NCI-H69 (cell line): ENCODE data around the gene LEMD2.

Source experiments
- DNase-seq: peaks from one replicate; lab custom pipeline; 2025; lab: John Stamatoyannopoulos, UW

Gene LEMD2

GRCh38 chr6:33756211-33756954, 32.5 kb downstream of the LEMD2 start:
- DNase-seq, result no peak

- peak; percentile 85 for DNase-seq
Observed at GRCh38 chr6:33755070-33755869, 33.7 kb downstream of the LEMD2 start.

GRCh38 chr6:33754222-33754621, 34.7 kb downstream of the LEMD2 start:
- DNase-seq, result no peak

GRCh38 chr6:33752646-33753015, 36.3 kb downstream of the LEMD2 start:
- no peak for DNase-seq

GRCh38 chr6:33751771-33752645, 36.9 kb downstream of the LEMD2 start:
- DNase-seq, result peak; percentile 94

- DNase-seq, result no peak
Observed at GRCh38 chr6:33750244-33750991, 38.5 kb downstream of the LEMD2 start.

GRCh38 chr6:33749401-33749800, 39.5 kb downstream of the LEMD2 start:
- DNase-seq, result peak; percentile 76

GRCh38 chr6:33748841-33749240, 40.1 kb downstream of the LEMD2 start:
- peak; percentile 45 for DNase-seq

GRCh38 chr6:33747823-33748222, 41.1 kb downstream of the LEMD2 start:
- no peak for DNase-seq

- DNase-seq, result no peak
Observed at GRCh38 chr6:33746651-33747100, 42.3 kb downstream of the LEMD2 start, which contains the start of gene IP6K3. TSS of gene IP6K3 (minus strand) at chr6:33746905. CDS start at chr6:33735476, 11,429 bp downstream.

GRCh38 chr6:33746036-33746600, 42.8 kb downstream of the LEMD2 start:
- peak; percentile 48 for DNase-seq

GRCh38 chr6:33745548-33745947, 43.4 kb downstream of the LEMD2 start:
- peak; percentile 59 for DNase-seq

GRCh38 chr6:33744895-33745546, 43.9 kb downstream of the LEMD2 start:
- DNase-seq, result peak; percentile 97

GRCh38 chr6:33744001-33744848, 44.7 kb downstream of the LEMD2 start:
- DNase-seq, result peak; percentile 98

- peak; percentile 47 for DNase-seq
Observed at GRCh38 chr6:33742837-33743236, 46.1 kb downstream of the LEMD2 start.

- DNase-seq, result peak; percentile 29
Observed at GRCh38 chr6:33742092-33742491, 46.8 kb downstream of the LEMD2 start.

- no peak for DNase-seq
Observed at GRCh38 chr6:33740794-33741193, 48.1 kb downstream of the LEMD2 start.

GRCh38 chr6:33740204-33740608, 48.7 kb downstream of the LEMD2 start:
- no peak for DNase-seq

- DNase-seq, result no peak
Observed at GRCh38 chr6:33739571-33739970, 49.4 kb downstream of the LEMD2 start.

- DNase-seq, result no peak
Observed at GRCh38 chr6:33738879-33739278, 50.1 kb downstream of the LEMD2 start.
